Upper lobe of left lung (tissue), 6 donors: ENCODE data around the gene SENP6. TPM values are rescaled to one million over a fixed set of nuclear protein-coding genes. Genes with fewer than 3 reads are reported as not detected.
"Not testable (repeated sequence)": the region's sequence is repeated elsewhere in the genome, so short reads cannot be mapped to it uniquely, and the experiment has no call there.

Experiments
- ATAC-seq, 2 donors: fragments of 200-7000 bp; cut with Tn5 transposase; one replicate each; pipeline ENCODE4 v1.9.1; 2022; ENCODE audit warnings: mild to moderate bottlenecking in 2 of 2, moderate library complexity in 2 of 2; ENCODE audit not compliant: low FRiP score in 2 of 2
- DNase-seq, 2 donors: peaks; one replicate each; pipeline ENCODE4 v3.0.0-alpha.2; 2019 to 2020
- H3K27ac ChIP-seq, 4 donors: fragments of 200-600 bp; sonication (generic); one replicate each; pipeline ENCODE4 v1.5.1; 2016 to 2019
- H3K27me3 ChIP-seq, 4 donors: fragments of 200-600 bp; sonication (generic); one replicate each; pipeline ENCODE4 v1.5.1; 2017 to 2019
- H3K36me3 ChIP-seq, 4 donors: fragments of 200-600 bp; sonication (generic); one replicate each; pipeline ENCODE4 v1.5.1; 2016 to 2019
- H3K4me1 ChIP-seq, 4 donors: fragments of 200-600 bp; sonication (generic); one replicate each; pipeline ENCODE4 v1.5.1; 2018 to 2019
- H3K4me3 ChIP-seq, 4 donors: fragments of 200-600 bp; sonication (generic); one replicate each; pipeline ENCODE4 v1.5.1; 2017 to 2019; ENCODE audit warnings: mild to moderate bottlenecking in 2 of 4, moderate library complexity in 1 of 4
- H3K9me3 ChIP-seq, 4 donors: fragments of 200-600 bp; sonication (generic); one replicate each; pipeline ENCODE4 v1.5.1; 2018 to 2019
- CTCF ChIP-seq, 6 experiments: fragments of 450-650 bp in 4 of 6; fragments of 200-600 bp in 2 of 6; sonication (generic) in 2 of 6; IDR thresholded peaks; one replicate each; pipeline ENCODE4 v1.5.1; 2016 to 2019; ENCODE audit warnings: antibody characterized with exemption in 6 of 6
- EP300 ChIP-seq, 4 donors: sonication (generic); formaldehyde crosslinking; IDR thresholded peaks; one replicate each; pipeline ENCODE4 v1.5.1; 2017; ENCODE audit warnings: antibody characterized with exemption in 4 of 4, control low read depth in 2 of 4
- POLR2A ChIP-seq, 4 donors: fragments of 450-650 bp; IDR thresholded peaks; one replicate each; pipeline ENCODE4 v1.5.1; 2016 to 2017; ENCODE audit warnings: antibody characterized with exemption in 4 of 4, mild to moderate bottlenecking in 2 of 4
- POLR2AphosphoS5 ChIP-seq, 2 donors: sonication (generic); formaldehyde crosslinking; IDR thresholded peaks; one replicate each; pipeline ENCODE4 v1.5.1; 2017; ENCODE audit warnings: antibody characterized with exemption in 2 of 2
- WGBS, 2 donors: methylation state at CpG; one replicate each; pipeline ENCODE4 v1.1.5; 2017 to 2018; 5-methylcytosine and 5-hydroxymethylcytosine counted together
- total RNA-seq, 6 donors: library from RNA; depleted of rRNA in 4 of 6; stranded (reverse); fragments of >200 nt in 4 of 6; gene quantifications; one replicate each; pipeline versions ENCODE4 v1.1.0 to v1.2.1, GENCODE V29; 2016 to 2021
- donor health status: DM: no; HTN: no; CAD: no; lungs with moderate emphysema.
- donor health status: DM: no; HTN: yes; CAD: no; lungs with severe emphysema.

The SENP6 gene
- total RNA-seq, 6 donors from 2014 or later: 56.4 to 199 (median 87.2) TPM

- H3K27ac ChIP-seq: no peak overlapping the region
- DNase-seq (no peak), ATAC-seq (no peak)
- H3K27me3 ChIP-seq: no peaks in the 10 kb centered on the region
- H3K9me3 ChIP-seq: no peaks in the 10 kb centered on the region
- 85 to 89% methylated on average over 1 of the region's 1 CpG for WGBS, 2 donors
- H3K4me3 ChIP-seq: no peak overlapping the region
- no peaks in the 10 kb centered on the region for H3K4me1 ChIP-seq
- TF ChIP-seq POLR2A (IDR thresholded peaks at IDR 0.05): no peak
- TF ChIP-seq CTCF (IDR thresholded peaks at IDR 0.05): no peak
- TF ChIP-seq POLR2AphosphoS5 (IDR thresholded peaks at IDR 0.05): no peak
- no peak for TF ChIP-seq EP300 (IDR thresholded peaks at IDR 0.05)
- no peaks in the 10 kb centered on the region for H3K36me3 ChIP-seq
Observed at GRCh38 chr6:75581231-75581630, 20.4 kb upstream of the SENP6 start.

DNA sequence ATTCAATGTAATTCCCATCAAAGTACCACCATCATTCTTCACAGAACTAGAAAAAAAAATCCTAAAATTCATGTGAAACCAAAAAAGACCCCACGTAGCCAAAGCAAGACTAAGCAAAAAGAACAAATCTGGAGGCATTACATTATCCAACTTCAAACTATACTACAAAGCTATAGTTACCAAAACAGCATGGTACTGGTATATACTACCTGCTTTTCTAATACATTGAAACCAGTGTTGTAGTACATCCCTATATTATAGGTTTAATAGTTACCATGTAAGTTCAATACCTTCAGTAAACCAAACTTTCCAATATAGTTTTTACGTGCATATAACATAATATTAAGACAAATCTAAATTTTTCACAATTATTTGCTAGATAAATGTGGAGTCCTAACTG is 17.1 kb upstream of the SENP6 start:
- WGBS, 2 donors: 62 to 92% methylated on average over 2 of the region's 2 CpGs

DNA sequence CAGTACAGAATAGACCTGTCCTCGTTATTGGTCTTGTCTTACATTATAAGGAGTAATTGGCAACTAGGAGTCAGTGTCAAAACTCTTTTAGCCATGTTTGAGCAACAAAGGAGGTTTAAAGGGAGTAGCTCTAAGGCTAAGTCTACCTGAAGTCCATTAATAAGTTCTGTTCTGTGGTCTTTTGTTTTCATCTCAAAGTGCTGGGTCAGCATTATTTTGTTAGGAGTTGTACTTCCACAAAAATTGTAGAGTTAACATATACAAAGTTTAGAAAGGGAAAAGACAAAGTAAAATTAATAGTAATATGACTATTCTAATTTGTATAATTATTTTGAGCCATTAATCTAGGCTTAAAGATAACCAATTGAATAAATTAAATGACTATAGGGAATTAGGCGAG is 12.7 kb upstream of the SENP6 start:
- WGBS, 2 donors: 94 to 98% methylated on average over 2 of the region's 2 CpGs
- Histone ChIP-seq H3K27me3 (no peaks in the 10 kb centered on the region), H3K36me3 (no peaks in the 10 kb centered on the region), H3K4me3 (no peak overlapping the region), H3K27ac (no peak overlapping the region), H3K9me3 (no peaks in the 10 kb centered on the region), H3K4me1 (no peaks in the 10 kb centered on the region)
- no peak for DNase-seq
- no peak for TF ChIP-seq POLR2AphosphoS5 (IDR thresholded peaks at IDR 0.05)
- no peak for TF ChIP-seq EP300 (IDR thresholded peaks at IDR 0.05)
- no peak for TF ChIP-seq POLR2A (IDR thresholded peaks at IDR 0.05)
- no peak for TF ChIP-seq CTCF (IDR thresholded peaks at IDR 0.05)
- no peak for ATAC-seq

More for the DNA sequence above, 17.1 kb upstream of the SENP6 start:
- DNase-seq, H3K27ac ChIP-seq, H3K9me3 ChIP-seq, H3K4me1 ChIP-seq, ATAC-seq, H3K36me3 ChIP-seq, H3K4me3 ChIP-seq, H3K27me3 ChIP-seq: not testable (repeated sequence)

DNA sequence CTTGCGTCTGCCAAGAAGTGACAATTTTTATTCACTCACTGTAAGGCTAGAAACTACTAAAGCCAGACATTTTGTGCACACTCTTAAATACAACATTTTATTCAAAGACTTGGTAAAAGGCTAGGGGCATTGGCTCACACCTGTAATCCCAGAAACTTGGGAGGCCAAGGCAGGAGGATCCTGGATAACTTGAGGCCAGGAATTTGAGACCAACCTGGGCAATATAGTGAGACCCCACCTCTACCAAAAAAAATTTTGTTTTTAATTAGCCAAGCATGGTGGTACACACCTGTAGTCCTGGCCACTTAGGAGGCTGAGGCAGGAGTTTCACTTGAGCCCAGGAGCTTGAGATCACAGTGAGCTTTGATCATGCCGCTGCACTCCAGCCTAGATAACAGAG is 11.3 kb upstream of the SENP6 start:
- no peak for DNase-seq

DNA sequence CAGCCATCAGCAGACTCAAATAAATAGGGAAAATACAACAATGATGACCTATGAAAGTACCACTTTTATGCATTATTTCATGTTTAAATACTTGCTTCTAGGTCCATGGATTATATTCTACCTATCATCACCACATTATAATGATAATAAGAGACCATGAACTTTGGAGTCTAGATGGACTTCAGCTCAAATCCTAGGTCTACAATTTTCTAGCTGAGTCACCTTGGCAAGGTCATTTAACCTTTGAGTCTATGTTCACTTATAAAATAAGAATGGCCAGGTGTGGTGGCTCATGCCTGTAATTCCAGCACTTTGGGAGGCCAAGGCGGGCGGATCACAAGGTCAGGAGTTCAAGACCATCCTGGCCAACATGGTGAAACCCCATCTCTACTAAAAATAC is 5.3 kb upstream of the SENP6 start:
- not testable (repeated sequence) for H3K27me3 ChIP-seq, DNase-seq, H3K4me3 ChIP-seq, H3K9me3 ChIP-seq, H3K27ac ChIP-seq, ATAC-seq, H3K36me3 ChIP-seq
- WGBS, 2 donors: 96 to 100% methylated on average over 2 of the region's 2 CpGs
- H3K4me1 ChIP-seq: peaks cover 7 to 15% (median 8%) of the 10 kb centered on the region in 4 donors

More for the DNA sequence above, 11.3 kb upstream of the SENP6 start:
- TF ChIP-seq EP300 (IDR thresholded peaks at IDR 0.05) (no peak), CTCF (IDR thresholded peaks at IDR 0.05) (no peak), POLR2A (IDR thresholded peaks at IDR 0.05) (no peak), POLR2AphosphoS5 (IDR thresholded peaks at IDR 0.05) (no peak)
- Histone ChIP-seq H3K36me3 (no peaks in the 10 kb centered on the region), H3K27ac (no peak overlapping the region), H3K27me3 (no peaks in the 10 kb centered on the region), H3K9me3 (no peaks in the 10 kb centered on the region), H3K4me3 (no peak overlapping the region), H3K4me1 (no peaks in the 10 kb centered on the region)
- 96 to 100% methylated on average over 2 of the region's 2 CpGs for WGBS, 2 donors
- no peak for ATAC-seq

DNA sequence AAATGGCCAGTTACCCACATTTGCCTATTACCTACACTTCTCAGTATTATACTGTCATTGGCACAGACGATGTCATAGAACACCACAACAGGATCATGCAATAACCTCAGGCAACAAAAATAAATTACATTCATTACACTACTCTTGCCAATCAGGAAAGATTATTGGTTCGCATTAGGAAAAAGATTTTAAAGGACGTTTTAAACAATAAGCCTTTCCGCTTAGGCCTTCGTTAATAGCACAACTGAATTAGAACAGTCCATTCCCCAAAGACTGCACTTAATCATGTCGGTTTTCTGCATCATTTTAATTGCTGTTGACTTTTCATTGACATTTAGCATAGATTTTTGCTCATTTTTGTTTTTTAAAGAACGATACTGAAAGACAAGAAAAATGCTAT is 912 bp upstream of the SENP6 start:
- DNase-seq: no peak
- WGBS, 2 donors: 63% methylated on average over 7 of the region's 7 CpGs
- Histone ChIP-seq H3K27me3 (no peaks in the 10 kb centered on the region), H3K4me1 (peaks cover 17 to 37% (median 20%) of the 10 kb centered on the region in 4 donors), H3K4me3 (peak overlapping the region in 2 of 4 donors; percentile 65 to 82), H3K36me3 (no peaks in the 10 kb centered on the region), H3K27ac (peak overlapping the region; percentile 96 to 100 (median 98)), H3K9me3 (no peaks in the 10 kb centered on the region)
- ATAC-seq: no peak
- TF ChIP-seq POLR2A (IDR thresholded peaks at IDR 0.05): no peak
- no peak for TF ChIP-seq CTCF (IDR thresholded peaks at IDR 0.05)
- TF ChIP-seq EP300 (IDR thresholded peaks at IDR 0.05): no peak
- no peak for TF ChIP-seq POLR2AphosphoS5 (IDR thresholded peaks at IDR 0.05)
